Fibroblast of skin of back (primary cell): Measurements from ENCODE around the gene SLCO4A1.

Experiments
- DNase-seq: peaks from one replicate; pipeline ENCODE4 v3.0.0-alpha.2; 2013

SLCO4A1 gene

GRCh38 chr20:62688083-62688482 is 45.8 kb downstream of the SLCO4A1 start:
- no peak for DNase-seq

GRCh38 chr20:62688855-62689460 is 46.7 kb downstream of the SLCO4A1 start:
- no peak for DNase-seq

- DNase-seq: no peak
Measured at GRCh38 chr20:62689861-62690260, 47.6 kb downstream of the SLCO4A1 start.

GRCh38 chr20:62690261-62690820 is 48.0 kb downstream of the SLCO4A1 start:
- no peak for DNase-seq

- DNase-seq: no peak
Measured at GRCh38 chr20:62691487-62691886, 49.2 kb downstream of the SLCO4A1 start.

GRCh38 chr20:62692176-62692575 is 49.9 kb downstream of the SLCO4A1 start:
- no peak for DNase-seq

GRCh38 chr20:62692801-62693523 is 50.7 kb downstream of the SLCO4A1 start:
- DNase-seq: no peak

GRCh38 chr20:62693524-62693922 is 51.2 kb downstream of the SLCO4A1 start:
- no peak for DNase-seq

GRCh38 chr20:62694106-62694505 is 51.8 kb downstream of the SLCO4A1 start:
- DNase-seq: no peak

- DNase-seq: no peak
Measured at GRCh38 chr20:62694868-62695267, 52.6 kb downstream of the SLCO4A1 start.

- DNase-seq: no peak
Measured at GRCh38 chr20:62695448-62696414, 53.4 kb downstream of the SLCO4A1 start.

- no peak for DNase-seq
Measured at GRCh38 chr20:62696434-62696957, 54.2 kb downstream of the SLCO4A1 start.

- no peak for DNase-seq
Measured at GRCh38 chr20:62696989-62697388, 54.7 kb downstream of the SLCO4A1 start.

- DNase-seq: no peak
Measured at GRCh38 chr20:62697468-62697912, 55.2 kb downstream of the SLCO4A1 start.

- no peak for DNase-seq
Measured at GRCh38 chr20:62698231-62698630, 55.9 kb downstream of the SLCO4A1 start.

- no peak for DNase-seq
Measured at GRCh38 chr20:62699296-62699695, 57.0 kb downstream of the SLCO4A1 start.

- no peak for DNase-seq
Measured at GRCh38 chr20:62699741-62700140, 57.4 kb downstream of the SLCO4A1 start.

GRCh38 chr20:62700261-62700930 is 58.1 kb downstream of the SLCO4A1 start:
- DNase-seq: no peak

- no peak for DNase-seq
Measured at GRCh38 chr20:62701161-62702012, 59.1 kb downstream of the SLCO4A1 start.

GRCh38 chr20:62702013-62702300 is 59.7 kb downstream of the SLCO4A1 start:
- DNase-seq: no peak
